HG02588 (cell line): Measurements from ENCODE around the gene SORL1.
"Not testable (repeated sequence)": the region's sequence is repeated elsewhere in the genome, so short reads cannot be mapped to it uniquely, and the experiment has no call there.

Experiments used
- ATAC-seq: cut with Tn5 transposase; IDR thresholded peaks from one replicate; pipeline ENCODE4 v1.9.1; 2021; ENCODE audit warnings: mild to moderate bottlenecking, moderate library complexity; ENCODE audit not compliant: unreplicated experiment

SORL1 gene

DNA sequence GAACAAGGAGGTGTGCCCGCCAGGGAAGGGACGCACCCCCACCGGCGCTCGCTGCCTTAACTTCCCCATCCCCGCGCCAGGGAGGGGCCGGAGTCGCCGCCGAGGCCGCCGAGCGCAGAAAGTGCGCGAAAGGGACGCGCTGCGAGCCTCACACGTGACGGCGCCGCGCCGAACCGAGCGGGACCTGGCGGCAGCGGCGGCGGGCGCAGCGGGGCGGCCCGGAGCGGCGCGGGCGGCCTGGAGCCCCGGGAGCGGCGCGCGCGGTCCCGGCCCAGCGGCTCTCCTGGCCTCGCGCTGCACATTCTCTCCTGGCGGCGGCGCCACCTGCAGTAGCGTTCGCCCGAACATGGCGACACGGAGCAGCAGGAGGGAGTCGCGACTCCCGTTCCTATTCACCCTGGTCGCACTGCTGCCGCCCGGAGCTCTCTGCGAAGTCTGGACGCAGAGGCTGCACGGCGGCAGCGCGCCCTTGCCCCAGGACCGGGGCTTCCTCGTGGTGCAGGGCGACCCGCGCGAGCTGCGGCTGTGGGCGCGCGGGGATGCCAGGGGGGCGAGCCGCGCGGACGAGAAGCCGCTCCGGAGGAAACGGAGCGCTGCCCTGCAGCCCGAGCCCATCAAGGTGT lies at the start of gene SORL1:
Gene SORL1, plus strand, starts transcription at position 329 of the 623 bp plus-strand sequence. Its CDS starts 18 bp downstream, at position 347.
- peak; percentile 58 for ATAC-seq

DNA sequence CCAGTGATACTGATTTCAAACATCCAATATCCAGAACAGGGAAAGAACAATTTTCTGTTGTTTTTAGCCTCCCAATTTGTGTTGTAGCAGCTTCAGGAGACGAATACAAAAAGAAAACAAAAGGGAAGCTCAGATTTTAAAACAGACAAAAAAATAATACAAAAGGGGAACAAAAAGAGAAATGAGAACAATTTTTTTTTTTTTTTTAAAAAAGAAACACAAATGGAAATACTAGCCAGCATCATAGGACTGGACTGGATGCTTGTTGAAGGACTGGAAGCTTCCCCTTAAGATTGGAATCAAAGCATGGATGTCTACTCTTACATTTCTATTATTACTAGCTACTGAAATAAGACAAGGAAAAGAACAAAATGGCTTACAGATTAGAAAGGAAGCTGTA lies 46.5 kb upstream of the SORL1 start:
- ATAC-seq: no peak

DNA sequence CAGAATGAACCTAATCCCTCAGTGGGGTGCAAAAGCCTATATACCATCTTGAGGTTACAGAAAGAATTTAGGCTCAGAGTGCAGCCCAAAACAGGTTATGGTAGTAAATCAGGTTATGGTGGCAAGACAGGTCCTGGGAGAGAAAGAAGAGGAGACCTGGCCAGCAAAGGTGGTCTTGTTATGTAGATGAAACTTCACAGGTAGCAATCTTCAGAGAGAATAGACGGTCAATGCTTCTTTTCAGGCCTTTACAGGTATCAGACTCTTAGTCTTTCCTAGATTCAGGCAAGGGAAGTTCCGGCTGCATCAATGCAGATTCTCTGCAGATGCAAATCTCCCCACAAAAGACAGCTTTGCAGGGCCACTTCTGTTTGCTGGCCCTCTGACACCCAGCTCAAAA lies 45.8 kb upstream of the SORL1 start:
- ATAC-seq: no peak

- no peak for ATAC-seq
Measured at GRCh38 chr11:121408830-121409229, 43.3 kb upstream of the SORL1 start.

- ATAC-seq: not testable (repeated sequence)
Measured at GRCh38 chr11:121410041-121410440, 42.1 kb upstream of the SORL1 start.

GRCh38 chr11:121411330-121411729 lies 40.8 kb upstream of the SORL1 start:
- ATAC-seq: not testable (repeated sequence)

- ATAC-seq: no peak
Measured at GRCh38 chr11:121412000-121412587, 40.0 kb upstream of the SORL1 start.

- ATAC-seq: no peak
Measured at GRCh38 chr11:121412711-121413415, 39.3 kb upstream of the SORL1 start.

DNA sequence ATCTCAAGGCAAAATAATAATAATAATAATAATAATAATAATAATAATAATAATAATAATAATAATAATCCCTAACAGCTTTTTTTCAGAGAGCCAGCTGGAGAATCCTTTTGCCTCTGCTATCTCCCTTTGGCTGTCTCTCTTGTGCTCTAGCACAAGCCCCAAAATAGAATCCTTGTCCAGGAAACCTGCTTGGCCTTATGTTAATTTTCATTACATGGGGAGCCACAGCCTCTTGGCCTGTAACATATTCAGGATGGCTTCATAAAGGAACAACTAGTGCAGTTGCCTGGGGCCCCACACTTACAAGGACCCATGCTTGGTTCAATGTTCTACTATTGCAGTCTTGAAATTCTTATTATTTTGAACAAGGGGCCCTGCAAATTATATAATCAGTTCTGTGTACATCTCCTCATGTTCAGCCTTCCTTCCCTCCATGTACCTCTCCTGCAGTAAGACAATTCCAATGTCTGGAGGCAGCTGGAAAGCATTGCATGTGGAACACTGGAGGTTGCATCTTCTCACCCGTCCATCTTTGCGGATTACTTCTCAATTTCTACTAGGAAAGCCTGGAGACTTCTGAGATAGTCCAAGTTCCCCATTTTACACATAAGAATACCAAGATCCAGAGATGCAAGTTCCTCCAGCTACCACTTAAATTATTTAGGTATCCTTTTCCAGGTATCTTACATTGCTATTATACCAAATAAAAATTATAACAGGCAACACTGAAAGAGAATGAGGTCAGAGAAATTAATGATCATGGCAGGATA lies 37.8 kb upstream of the SORL1 start:
- ATAC-seq: no peak

- no peak for ATAC-seq
Measured at GRCh38 chr11:121415856-121416255, 36.3 kb upstream of the SORL1 start.

GRCh38 chr11:121417055-121417551 lies 35.0 kb upstream of the SORL1 start:
- no peak for ATAC-seq

- no peak for ATAC-seq
Measured at GRCh38 chr11:121417607-121418006, 34.5 kb upstream of the SORL1 start.

GRCh38 chr11:121418625-121419114 lies 33.4 kb upstream of the SORL1 start:
- no peak for ATAC-seq

DNA sequence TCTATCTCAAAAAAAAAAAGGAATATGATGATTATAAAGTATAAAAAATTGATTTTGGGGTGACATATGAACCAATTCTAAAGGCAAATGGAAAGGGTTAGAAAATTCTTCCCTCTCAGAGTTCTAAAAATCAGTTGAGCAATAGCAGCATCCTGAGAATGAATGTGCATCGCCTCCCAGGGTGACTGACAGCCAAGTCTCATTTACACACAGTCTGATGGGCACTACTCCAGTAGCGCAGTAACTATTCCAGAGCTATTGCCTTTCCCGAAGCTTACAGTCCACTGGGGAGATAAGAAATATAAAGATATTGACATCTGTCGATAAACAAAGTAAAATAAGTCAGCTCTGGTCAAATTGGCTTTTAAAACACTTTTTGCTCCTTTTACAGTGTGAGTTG lies 32.3 kb upstream of the SORL1 start:
- ATAC-seq: no peak

GRCh38 chr11:121420398-121420797 lies 31.7 kb upstream of the SORL1 start:
- ATAC-seq: no peak

- no peak for ATAC-seq
Measured at GRCh38 chr11:121421149-121421901, 30.8 kb upstream of the SORL1 start.

DNA sequence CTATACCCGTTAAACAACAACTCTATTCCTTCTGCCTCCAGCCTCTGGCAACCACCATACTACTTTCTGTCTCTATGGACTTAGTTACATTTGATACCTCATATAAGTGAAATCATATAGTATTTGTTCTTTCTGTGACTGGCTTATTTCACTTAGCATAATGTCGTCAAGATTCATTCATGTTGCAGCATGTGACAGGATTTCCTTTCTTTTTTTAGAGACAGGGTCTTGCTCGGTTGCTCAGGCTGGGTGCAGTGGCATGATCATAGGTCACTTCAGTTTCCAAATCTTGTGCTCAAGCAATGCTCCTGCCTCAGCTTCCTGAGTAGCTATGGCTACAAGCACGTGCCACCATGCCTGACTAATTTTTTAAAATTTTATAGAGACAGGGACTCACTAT lies 29.4 kb upstream of the SORL1 start:
- no peak for ATAC-seq

- ATAC-seq: no peak
Measured at GRCh38 chr11:121425828-121426227, 26.3 kb upstream of the SORL1 start.

DNA sequence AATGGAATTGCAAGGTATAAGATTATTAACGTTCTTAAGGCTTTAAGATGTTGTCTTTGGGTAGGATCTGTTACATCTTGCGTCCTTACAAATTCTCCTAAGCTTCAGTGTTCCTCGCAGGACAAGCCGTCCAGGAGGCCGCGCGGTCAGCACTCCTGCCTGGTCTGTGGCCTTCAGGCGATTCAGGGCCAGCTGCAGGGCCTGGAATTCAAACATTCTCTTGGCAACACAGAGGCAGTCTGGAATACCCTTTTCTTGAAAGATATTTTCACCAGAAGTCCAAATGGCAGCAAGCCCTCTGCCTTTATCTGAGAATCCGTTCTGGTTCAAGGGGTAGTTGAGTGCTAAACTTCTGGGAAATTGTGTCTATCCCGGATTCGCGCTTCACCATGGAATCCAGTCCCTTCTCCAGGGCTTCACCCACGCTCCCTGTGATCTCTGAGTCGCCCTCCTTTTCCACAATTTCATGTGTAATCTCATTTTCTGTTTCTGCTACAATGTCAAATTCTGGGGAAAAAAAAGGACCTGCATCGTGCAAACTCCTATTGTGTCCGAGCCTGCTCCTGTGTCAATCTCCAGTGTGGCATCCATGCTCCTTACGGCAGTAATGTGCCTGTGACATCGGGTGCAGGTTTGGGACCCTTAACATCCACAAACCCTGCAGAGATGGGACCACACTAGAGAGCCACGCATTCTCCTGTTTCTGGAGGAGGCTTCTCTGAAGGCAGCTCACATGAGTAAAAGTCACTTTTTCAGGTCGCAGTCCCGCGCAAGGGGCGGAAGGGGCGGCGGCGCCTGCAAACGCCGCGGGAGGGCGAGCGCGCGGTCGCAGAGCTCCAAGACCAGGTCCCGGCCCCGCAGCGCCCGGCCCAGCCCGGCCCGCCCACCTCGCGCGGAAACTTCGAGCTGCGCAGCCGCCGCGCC lies 25.4 kb upstream of the SORL1 start:
- no peak for ATAC-seq
